Stimulated activated CD4-positive, alpha-beta T cell treated with anti-CD3 and anti-CD28 coated beads, TNF-alpha, amount 100 ng/mL, for 48 hours (primary cell): ENCODE results near the gene MAP2.

Experiments used
- DNase-seq, 3 donors: peaks; one replicate each; pipeline ENCODE4 v3.0.0-alpha.2; 2020; ENCODE audit warnings: low read depth in 3 of 3

MAP2 gene

GRCh38 chr2:209648714-209649113 is 224.9 kb downstream of the MAP2 start:
- no peak for DNase-seq

- no peak for DNase-seq
Observed at GRCh38 chr2:209653134-209653533, 229.3 kb downstream of the MAP2 start.

- DNase-seq: no peak
Observed at GRCh38 chr2:209661286-209661894, 237.5 kb downstream of the MAP2 start.

GRCh38 chr2:209662021-209662420 is 238.2 kb downstream of the MAP2 start:
- DNase-seq: no peak

GRCh38 chr2:209663139-209663538 is 239.3 kb downstream of the MAP2 start:
- DNase-seq: no peak

- DNase-seq: no peak
Observed at GRCh38 chr2:209663656-209664055, 239.8 kb downstream of the MAP2 start.

GRCh38 chr2:209666296-209666695 is 242.4 kb downstream of the MAP2 start:
- DNase-seq: no peak

GRCh38 chr2:209671020-209671680 is 247.3 kb downstream of the MAP2 start:
- no peak for DNase-seq

GRCh38 chr2:209673811-209674210 is 250.0 kb downstream of the MAP2 start:
- DNase-seq: no peak

GRCh38 chr2:209680596-209680995 is 256.7 kb downstream of the MAP2 start:
- no peak for DNase-seq

GRCh38 chr2:209681201-209681735 is 257.4 kb downstream of the MAP2 start:
- DNase-seq: no peak

GRCh38 chr2:209682646-209683045 is 258.8 kb downstream of the MAP2 start:
- no peak for DNase-seq

- no peak for DNase-seq
Observed at GRCh38 chr2:209685340-209685739, 261.5 kb downstream of the MAP2 start.

- no peak for DNase-seq
Observed at GRCh38 chr2:209685963-209686362, 262.1 kb downstream of the MAP2 start.

- DNase-seq: no peak
Observed at GRCh38 chr2:209686448-209686847, 262.6 kb downstream of the MAP2 start.

GRCh38 chr2:209687323-209687969 is 263.6 kb downstream of the MAP2 start:
- no peak for DNase-seq

- DNase-seq: no peak
Observed at GRCh38 chr2:209688385-209688784, 264.5 kb downstream of the MAP2 start.

- DNase-seq: no peak
Observed at GRCh38 chr2:209690029-209690754, 266.3 kb downstream of the MAP2 start.

- DNase-seq: no peak
Observed at GRCh38 chr2:209694748-209695147, 270.9 kb downstream of the MAP2 start.

- no peak for DNase-seq
Observed at GRCh38 chr2:209696836-209697711, 273.2 kb downstream of the MAP2 start.

GRCh38 chr2:209702775-209703174 is 278.9 kb downstream of the MAP2 start:
- no peak for DNase-seq
